HG03139 (cell line): ENCODE data around the gene SDSL.

Experiments
- ATAC-seq: cut with Tn5 transposase; IDR thresholded peaks from one replicate; pipeline ENCODE4 v1.9.1; 2021; ENCODE audit not compliant: unreplicated experiment

SDSL gene

DNA sequence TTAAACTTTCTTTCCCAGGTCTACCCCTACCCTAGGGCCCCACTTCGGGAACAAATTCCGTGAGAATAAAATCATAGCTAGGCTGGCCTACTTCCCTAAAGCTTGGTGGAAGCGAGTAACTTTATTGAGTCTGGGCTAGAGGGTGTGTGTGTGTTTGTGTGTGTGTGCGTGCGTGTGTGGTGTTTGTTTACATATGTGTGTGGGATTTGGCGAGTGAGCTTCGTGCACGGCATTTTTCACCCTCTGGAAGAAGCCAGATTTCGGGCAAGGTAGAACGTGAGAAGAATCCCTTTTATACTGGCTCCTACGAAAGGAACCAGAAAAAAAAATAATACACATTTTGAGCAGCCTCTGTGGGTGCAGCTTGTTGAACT lies 57.0 kb downstream of the SDSL start:
- ATAC-seq, result no peak

GRCh38 chr12:113479590-113480335 lies 57.6 kb downstream of the SDSL start:
- no peak for ATAC-seq

DNA sequence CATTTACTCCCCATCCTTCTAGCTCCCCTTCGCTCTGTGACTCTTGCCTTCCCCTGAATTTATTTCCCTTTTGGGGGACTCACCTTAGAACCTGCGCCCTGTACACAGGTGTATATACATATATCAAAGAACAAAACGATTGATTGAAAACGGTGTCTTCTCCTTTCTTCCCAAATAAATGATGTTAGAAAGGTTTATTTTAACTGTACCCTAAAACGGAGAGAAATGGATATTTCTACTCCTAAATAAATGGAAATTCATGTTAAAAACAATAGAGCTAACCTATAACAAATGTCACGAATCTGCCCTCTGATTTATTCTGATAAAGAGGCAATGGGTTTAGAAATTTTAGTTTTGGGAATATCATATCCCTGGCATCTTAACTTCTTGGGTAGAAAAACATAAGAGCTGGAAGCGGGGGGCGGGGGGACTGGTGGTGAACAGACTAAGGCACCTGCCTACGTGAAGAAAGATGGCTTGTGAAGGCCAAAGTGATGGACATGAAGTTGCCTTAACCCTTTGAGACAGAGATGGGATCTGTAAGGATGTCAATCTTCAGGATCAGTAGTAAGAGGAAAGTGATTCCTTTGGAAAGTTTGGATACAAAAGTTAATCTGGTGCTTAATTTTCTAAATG lies 58.3 kb downstream of the SDSL start:
- no peak for ATAC-seq

- ATAC-seq, result no peak
Measured at GRCh38 chr12:113482334-113482733, 60.2 kb downstream of the SDSL start.

DNA sequence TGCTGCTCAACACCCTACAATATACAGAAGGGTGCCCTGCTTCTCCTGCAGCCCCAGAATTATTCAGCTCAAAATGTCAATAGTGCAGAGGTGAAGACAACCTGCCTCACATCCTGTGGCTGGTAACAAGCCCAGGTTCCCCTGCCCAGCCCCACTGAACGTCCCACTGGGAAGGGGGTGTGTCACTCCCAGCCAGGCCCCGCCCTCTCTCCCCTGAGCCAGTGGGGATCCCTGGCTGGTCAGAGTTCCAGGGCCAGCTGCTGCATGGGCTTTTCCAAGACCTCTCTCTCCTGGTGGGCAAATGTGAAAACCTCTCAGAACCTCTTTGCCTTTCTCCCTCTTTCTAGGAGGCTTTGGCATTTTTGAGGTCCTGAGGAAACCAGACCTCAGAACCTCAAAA lies 63.1 kb downstream of the SDSL start:
- ATAC-seq, result no peak

GRCh38 chr12:113486722-113487121 lies 64.5 kb downstream of the SDSL start:
- no peak for ATAC-seq
